HEK293T (cell line): ENCODE measurements around the gene DMD.
"Not testable (repeated sequence)": the region's sequence is repeated elsewhere in the genome, so short reads cannot be mapped to it uniquely, and the experiment has no call there.

ENCODE experiments used
- BHLHE40 ChIP-seq: fragments of 450-650 bp; IDR thresholded peaks from 2 replicates; pipeline ENCODE4 v1.6.1; 2016; ENCODE audit warnings: mild to moderate bottlenecking, moderate library complexity, borderline replicate concordance
- FOXA1 ChIP-seq: fragments of 450-650 bp; IDR thresholded peaks from 2 replicates; pipeline ENCODE4 v1.6.1; 2016; ENCODE audit warnings: mild to moderate bottlenecking
- FOXM1 ChIP-seq: fragments of 450-650 bp; IDR thresholded peaks from 2 replicates; pipeline ENCODE4 v1.6.1; 2017; ENCODE audit warnings: mild to moderate bottlenecking, borderline replicate concordance
- L3MBTL2 ChIP-seq: fragments of 450-650 bp; conservative IDR thresholded peaks from 2 replicates; pipeline ENCODE4 v1.6.1; 2016; ENCODE audit warnings: mild to moderate bottlenecking
- LEF1 ChIP-seq: fragments of 450-650 bp; IDR thresholded peaks from 2 replicates; pipeline ENCODE4 v1.6.1; 2017; ENCODE audit warnings: mild to moderate bottlenecking, borderline replicate concordance
- ZNF384 ChIP-seq: fragments of 450-650 bp; IDR thresholded peaks from 2 replicates; pipeline ENCODE4 v1.6.1; 2016

GRCh38 chrX:32528451-32528850 is 682.9 kb downstream of the DMD start:
- not testable (repeated sequence) for TF ChIP-seq L3MBTL2, FOXA1, ZNF384, LEF1, BHLHE40, FOXM1
